NCI-H526 (cell line): ENCODE measurements around the gene KRTAP20-1.

Experiments
- DNase-seq, 2 experiments: peaks; one replicate each; lab custom pipeline; 2025; lab: John Stamatoyannopoulos, UW

KRTAP20-1 gene

GRCh38 chr21:30646904-30647414, 30.7 kb downstream of the KRTAP20-1 start:
- no peak for DNase-seq

- DNase-seq, result no peak
These were observed 36.7 kb downstream of the KRTAP20-1 start for GRCh38 chr21:30652891-30653290.
